DND-41 (cell line): Measurements from ENCODE around the gene RUNX2.

Experiments used
- EZH2 ChIP-seq: IDR thresholded peaks from 3 replicates; pipeline ENCODE4 v1.6.1; 2012; ENCODE audit warnings: borderline replicate concordance, low read depth, mild to moderate bottlenecking, moderate library complexity, low read length, inconsistent platforms; ENCODE audit not compliant: severe bottlenecking
- TF ChIP-seq, protein P1 (sequence below): IDR thresholded peaks from 2 replicates; pipeline ENCODE4 v1.5.1; 2012; ENCODE audit warnings: borderline replicate concordance, low read length, moderate library complexity, mild to moderate bottlenecking; ENCODE audit not compliant: poor library complexity, severe bottlenecking; ENCODE audit errors: extremely low read depth

DNA sequence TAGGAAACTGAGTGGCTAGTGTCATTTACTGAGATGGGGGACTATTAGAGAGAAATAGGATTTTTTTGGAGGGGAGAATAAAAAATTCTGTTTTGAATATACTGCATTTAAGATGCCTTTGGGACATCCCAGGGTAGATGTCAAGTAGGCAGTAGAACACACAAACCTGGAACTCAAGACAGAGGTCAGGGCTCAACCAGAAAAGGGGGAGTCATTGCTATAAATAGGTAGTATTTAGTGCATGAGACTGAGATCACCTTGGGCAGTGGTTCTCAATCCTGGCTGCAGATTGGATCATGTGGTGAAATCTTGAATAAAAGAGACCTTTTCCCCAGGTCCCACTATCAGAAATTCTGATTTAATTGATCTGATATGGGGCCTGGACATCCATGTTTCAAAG lies 160.1 kb downstream of the RUNX2 start:
- TF ChIP-seq, protein P1, sequence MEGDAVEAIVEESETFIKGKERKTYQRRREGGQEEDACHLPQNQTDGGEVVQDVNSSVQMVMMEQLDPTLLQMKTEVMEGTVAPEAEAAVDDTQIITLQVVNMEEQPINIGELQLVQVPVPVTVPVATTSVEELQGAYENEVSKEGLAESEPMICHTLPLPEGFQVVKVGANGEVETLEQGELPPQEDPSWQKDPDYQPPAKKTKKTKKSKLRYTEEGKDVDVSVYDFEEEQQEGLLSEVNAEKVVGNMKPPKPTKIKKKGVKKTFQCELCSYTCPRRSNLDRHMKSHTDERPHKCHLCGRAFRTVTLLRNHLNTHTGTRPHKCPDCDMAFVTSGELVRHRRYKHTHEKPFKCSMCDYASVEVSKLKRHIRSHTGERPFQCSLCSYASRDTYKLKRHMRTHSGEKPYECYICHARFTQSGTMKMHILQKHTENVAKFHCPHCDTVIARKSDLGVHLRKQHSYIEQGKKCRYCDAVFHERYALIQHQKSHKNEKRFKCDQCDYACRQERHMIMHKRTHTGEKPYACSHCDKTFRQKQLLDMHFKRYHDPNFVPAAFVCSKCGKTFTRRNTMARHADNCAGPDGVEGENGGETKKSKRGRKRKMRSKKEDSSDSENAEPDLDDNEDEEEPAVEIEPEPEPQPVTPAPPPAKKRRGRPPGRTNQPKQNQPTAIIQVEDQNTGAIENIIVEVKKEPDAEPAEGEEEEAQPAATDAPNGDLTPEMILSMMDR, result no peak
- TF ChIP-seq EZH2, result no peak
